K562 (cell line): ENCODE measurements around the gene ESAM. TPM values are rescaled to one million over a fixed set of nuclear protein-coding genes. Genes with fewer than 3 reads are reported as not detected.

Experiments used
- ATAC-seq: fragments of 200-7000 bp; cut with Tn5 transposase; 3 replicates; pipeline ENCODE4 v1.9.1; 2020; ENCODE audit warnings: moderate library complexity
- BruUV-seq: library from RNA; stranded (reverse); fragments of 400-500 nt; replicated peaks from 2 replicates; lab custom pipeline; 2021; lab: Mats Ljungman, UMichigan
- CTCF ChIA-PET: fragments of 300-600 bp; formaldehyde crosslinking; extraction: SDS; loops from one replicate; lab custom pipeline; 2021; ENCODE audit warnings: low intra/inter-chr PET ratio; lab: Yijun Ruan, JAX
- POLR2A ChIA-PET: fragments of 300-600, 350-650 bp; sonication (Branson Sonifier 250); formaldehyde crosslinking; extraction: SDS; loops from one replicate; lab custom pipeline; 2021; ENCODE audit warnings: antibody characterized with exemption, inconsistent platforms; lab: Yijun Ruan, JAX
- DNase-seq, 4 experiments: peaks; one replicate each; pipeline versions ENCODE4 v3.0.0 to v3.0.0-alpha.2; 2011 to 2018; ENCODE audit warnings: low spot score in 3 of 4, mixed read lengths in 3 of 4; ENCODE audit errors: extremely low read depth in 1 of 4
- FAIRE-seq: peaks from 2 replicates; lab custom pipeline; 2011; peaks lifted over from hg19 to GRCh38; lab: Jason Lieb, UNC
- H2AFZ ChIP-seq: 2 replicates; pipeline ENCODE4 v1.6.0; 2011; ENCODE audit warnings: low read depth, low read length, control low read depth, inconsistent platforms
- H3K27ac ChIP-seq: fragments of 200-600 bp; 3 replicates; pipeline ENCODE4 v1.8.0; 2011; ENCODE audit warnings: low read depth, mild to moderate bottlenecking, control low read depth, inconsistent platforms, low read length, moderate library complexity, mixed read lengths; ENCODE audit errors: extremely low read depth
- H3K27me3 ChIP-seq, 2 experiments: fragments of 300-600 bp in 1 of 2; 2 replicates in 1 of 2; 3 replicates in 1 of 2; pipeline versions ENCODE4 v1.6.0 to v1.8.0; 2011; ENCODE audit warnings: inconsistent platforms in 2 of 2, low read length in 2 of 2, mild to moderate bottlenecking in 1 of 2, mixed read lengths in 1 of 2, moderate library complexity in 1 of 2; ENCODE audit not compliant: control insufficient read depth in 2 of 2, insufficient read depth in 2 of 2
- H3K36me3 ChIP-seq: fragments of 300-600 bp; 3 replicates; pipeline ENCODE4 v1.8.0; 2011; ENCODE audit warnings: mild to moderate bottlenecking, low read length, inconsistent platforms; ENCODE audit not compliant: control insufficient read depth, insufficient read depth
- H3K4me1 ChIP-seq, 2 experiments: fragments of 200-600 bp in 1 of 2; replicated peaks in 1 of 2; 2 replicates in 1 of 2; 3 replicates in 1 of 2; pipeline versions ENCODE4 v1.5.1 to v1.8.0; 2011; ENCODE audit warnings: inconsistent platforms in 2 of 2, low read length in 2 of 2, mild to moderate bottlenecking in 1 of 2, mixed read lengths in 1 of 2, moderate library complexity in 1 of 2; ENCODE audit not compliant: control insufficient read depth in 2 of 2, insufficient read depth in 2 of 2
- H3K4me2 ChIP-seq: 2 replicates; pipeline ENCODE4 v1.6.1; 2011; ENCODE audit warnings: low read length, control low read depth, inconsistent platforms, mixed read lengths; ENCODE audit not compliant: insufficient read depth
- H3K4me3 ChIP-seq: fragments of 200-600 bp; sonication (generic), shearing (Covaris generic); 2 replicates; pipeline ENCODE4 v1.5.1; 2016; ENCODE audit warnings: control low read depth, inconsistent platforms
- H3K79me2 ChIP-seq: fragments of 200-600 bp; 3 replicates; pipeline ENCODE4 v1.8.0; 2011; ENCODE audit warnings: low read length, inconsistent platforms; ENCODE audit not compliant: control insufficient read depth, insufficient read depth
- H3K9ac ChIP-seq, 2 experiments: 2 replicates each; pipeline versions ENCODE4 v1.6.0 to v1.6.1; 2011; ENCODE audit warnings: low read depth in 2 of 2, low read length in 2 of 2, control low read depth in 1 of 2, inconsistent platforms in 1 of 2, mild to moderate bottlenecking in 1 of 2, mixed read lengths in 1 of 2; ENCODE audit not compliant: insufficient read depth in 1 of 2
- H3K9me1 ChIP-seq: one replicate; pipeline ENCODE4 v1.6.0; 2011; ENCODE audit warnings: inconsistent platforms, mild to moderate bottlenecking, low read length, moderate library complexity; ENCODE audit not compliant: control insufficient read depth, insufficient read depth
- H3K9me3 ChIP-seq: replicated peaks from 2 replicates; pipeline ENCODE4 v1.5.1; 2011; ENCODE audit warnings: low read depth, low read length, inconsistent platforms; ENCODE audit not compliant: control insufficient read depth, insufficient read depth
- H4K20me1 ChIP-seq: replicated peaks from 2 replicates; pipeline ENCODE4 v1.6.1; 2011; ENCODE audit warnings: low read length, inconsistent platforms, mixed read lengths; ENCODE audit not compliant: control insufficient read depth, insufficient read depth
- ATF2 ChIP-seq: sonication (generic); formaldehyde crosslinking; IDR thresholded peaks from 2 replicates; pipeline ENCODE4 v1.8.1; 2022; ENCODE audit warnings: missing genetic modification reagents
- CHD1 ChIP-seq: fragments of 200-600 bp; sonication (generic); IDR thresholded peaks from one replicate; pipeline ENCODE4 v1.6.1; 2012; ENCODE audit warnings: mild to moderate bottlenecking, moderate library complexity, low read length, inconsistent platforms
- ETV1 ChIP-seq: fragments of 450-650 bp; conservative IDR thresholded peaks from 2 replicates; pipeline ENCODE4 v1.6.1; 2016; ENCODE audit warnings: missing genetic modification characterization, control low read depth, low read depth, missing compliant biosample characterization
- MED1 ChIP-seq: sonication (generic); formaldehyde crosslinking; IDR thresholded peaks from 2 replicates; pipeline ENCODE4 v1.8.1; 2023; ENCODE audit warnings: missing genetic modification reagents, borderline replicate concordance
- NR2F6 ChIP-seq: fragments of 450-650 bp; formaldehyde crosslinking; IDR thresholded peaks from 2 replicates; pipeline ENCODE4 v1.4.0; 2020; ENCODE audit warnings: mild to moderate bottlenecking
- NUFIP1 ChIP-seq: fragments of 450-650 bp; IDR thresholded peaks from 2 replicates; pipeline ENCODE4 v1.6.1; 2018; ENCODE audit not compliant: partially characterized antibody
- RB1 ChIP-seq: fragments of 450-650 bp; IDR thresholded peaks from 2 replicates; pipeline ENCODE4 v1.6.1; 2017; ENCODE audit warnings: low read depth, mild to moderate bottlenecking
- SMAD2 ChIP-seq: fragments of 150-350 bp; IDR thresholded peaks from 2 replicates; pipeline ENCODE4 v1.6.1; 2014; ENCODE audit warnings: low read depth, mild to moderate bottlenecking, low read length
- WHSC1 ChIP-seq: IDR thresholded peaks from one replicate; pipeline ENCODE4 v1.6.1; 2012; ENCODE audit warnings: low read length, control low read depth, inconsistent platforms
- YBX1 ChIP-seq: fragments of 450-650 bp; IDR thresholded peaks from 2 replicates; pipeline ENCODE4 v1.7.1; 2016; ENCODE audit warnings: mild to moderate bottlenecking
- ZEB2 ChIP-seq: fragments of 450-650 bp; IDR thresholded peaks from 2 replicates; pipeline ENCODE4 v1.6.1; 2016
- ZFX ChIP-seq: sonication (generic); formaldehyde crosslinking; IDR thresholded peaks from 2 replicates; pipeline ENCODE4 v1.8.0; 2022; ENCODE audit warnings: mild to moderate bottlenecking, missing genetic modification reagents, moderate library complexity
- ZNF780A ChIP-seq: fragments of 250-450 bp; sonication (Bioruptor Pico); IDR thresholded peaks from 2 replicates; pipeline ENCODE4 v1.5.0; 2021; ENCODE audit warnings: mild to moderate bottlenecking
- WGBS: fragments of 100-300 bp; shearing (Covaris generic); methylation state at CpG from one replicate; pipeline ENCODE4 v1.1.6; 2016; ENCODE audit warnings: low coverage, mixed read lengths; ENCODE audit not compliant: insufficient coverage; ENCODE audit errors: missing lambda C conversion rate; 5-methylcytosine and 5-hydroxymethylcytosine counted together
- in situ Hi-C: fragments of 300-500 bp; cut with MboI; formaldehyde crosslinking; loops from 4 replicates; pipeline ENCODE4 v1.15.0; 2018; ENCODE audit warnings: inconsistent platforms, mixed read lengths
- intact Hi-C: fragments of 100-400 bp; cut with micrococcal nuclease; formaldehyde crosslinking; loops from 2 replicates; pipeline ENCODE4 v1.14.2; 2022
- polyA plus RNA-seq, 8 experiments: library from polyadenylated mRNA; depleted of rRNA in 4 of 8; stranded (reverse) in 5 of 8; unstranded in 3 of 8; fragments of >200 nt; fragmentation: Nextera tagmentation in 2 of 8; fragmentation: Illumina TruSeq in 1 of 8; extraction: Ambion mirVana in 2 of 8; extraction: Trizol in 1 of 8; gene quantifications; 2 replicates each; pipeline versions ENCODE4 v1.2.1 to v1.2.3, GENCODE V29; 2011 to 2014; ENCODE audit warnings: inconsistent platforms in 1 of 8, missing spikeins in 1 of 8
- total RNA-seq, 7 experiments: library from RNA; depleted of rRNA in 6 of 7; stranded (reverse); fragments of >200 nt in 6 of 7; fragmentation: Illumina TruSeq in 2 of 7; extraction: Trizol in 2 of 7; gene quantifications; 2 replicates each; pipeline versions ENCODE4 v1.2.1 to v1.2.3, GENCODE V29; 2011 to 2021; ENCODE audit warnings: low replicate concordance in 1 of 7
- TF ChIP-seq, protein P1 (sequence below): sonication (generic); IDR thresholded peaks from 2 replicates; pipeline ENCODE4 v1.6.1; 2016

ESAM gene
- total and polyA plus RNA-seq, 9 of the 15 experiments (the other 6 are each of a cell fraction or from before 2014, with no cell fraction given) = 0.06 to 1.5 (median 0.22) TPM

DNA sequence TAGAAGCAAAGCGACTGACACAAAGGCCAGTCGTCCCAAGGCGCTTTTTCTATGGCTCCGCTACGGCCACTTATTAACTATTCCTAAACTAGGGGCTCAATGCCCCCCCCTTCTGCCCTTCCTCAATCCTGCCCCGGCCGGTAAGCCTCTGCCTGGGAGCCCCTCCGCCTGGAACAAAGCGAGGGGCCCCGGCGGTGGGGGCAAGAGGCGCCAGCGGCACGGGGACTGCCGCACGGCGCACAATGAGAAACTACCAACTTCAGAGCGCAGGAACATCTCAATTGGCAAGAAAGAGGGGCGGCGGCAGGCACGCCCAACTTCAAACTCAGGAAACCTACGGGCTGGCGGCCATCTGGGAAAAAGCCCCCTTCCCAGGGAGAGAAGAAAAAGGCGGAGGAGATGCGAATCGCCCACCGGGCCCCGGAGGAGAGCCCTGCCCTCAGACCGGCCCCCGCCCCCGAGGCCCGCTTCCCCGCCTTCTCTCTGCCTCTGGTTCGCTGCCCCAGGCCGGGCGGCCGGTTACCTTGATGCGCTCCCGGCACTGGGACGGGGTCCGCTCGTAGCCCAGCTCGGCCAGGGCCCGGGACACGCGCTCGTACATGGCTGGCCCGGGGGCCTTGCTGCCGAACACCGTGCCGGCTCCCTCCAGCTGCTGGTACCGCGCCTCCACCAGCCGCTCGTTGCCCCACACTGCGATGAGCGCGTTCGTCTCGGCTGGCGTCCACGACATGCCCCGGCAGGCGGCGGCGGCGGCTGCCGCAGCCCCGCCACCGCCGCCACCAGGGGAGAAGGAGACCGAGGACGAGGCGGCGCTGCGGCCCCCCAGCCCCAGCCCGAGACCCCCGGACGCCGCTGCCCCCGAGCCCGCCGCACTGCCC, 37.5 kb upstream of the ESAM start (continued):
- no peak for TF ChIP-seq ATF2
- no peak for TF ChIP-seq YBX1
- no peak for TF ChIP-seq WHSC1
- no peak for TF ChIP-seq ZEB2

GRCh38 chr11:124798991-124799347, 36.9 kb upstream of the ESAM start:
- BruUV-seq = no TSS peak
- ATAC-seq (no peak), FAIRE-seq (peak; percentile 66), DNase-seq (peak in 1 of 4 experiments; percentile 26)
- Histone ChIP-seq H3K9ac (peak overlapping the region; percentile 63 to 94; a peak in 3 of 4 replicates), H3K27ac (no peak overlapping the region), H3K9me1 (no peaks in the 10 kb centered on the region), H3K4me1 (peaks cover 7 to 22% of the 10 kb centered on the region in 2 experiments; a peak in 3 of 5 replicates), H2AFZ (peak overlapping the region; percentile 34; the same call in 1 of the 2 replicates), H3K4me2 (peak overlapping the region; percentile 83), H3K9me3 (no peaks in the 10 kb centered on the region), H3K4me3 (peak overlapping the region; percentile 93), H3K79me2 (peaks cover 20% of the 10 kb centered on the region), H3K36me3 (no peaks in the 10 kb centered on the region), H4K20me1 (no peaks in the 10 kb centered on the region), H3K27me3 (peaks cover 2 to 7% of the 10 kb centered on the region in 2 experiments; a peak in 3 of 5 replicates)
- ChIA-PET CTCF (no interaction called here), POLR2A (interaction anchor here (0.6 to 1.7 kb wide), 11 partner anchors 9 to 279 kb away, joined by 3 to 6 read pairs (median 4); no protein-coding TSS in a partner anchor)
- intact Hi-C loops (loop anchor here (2.0 kb wide), 1 partner anchor 38 kb away; no protein-coding TSS in a partner anchor), in situ Hi-C loops (no loop called here)
- TF ChIP-seq MED1 (CRISPR knock-in tag) (no peak), SMAD2 (no peak), NR2F6 (CRISPR knock-in tag) (no peak), NUFIP1 (no peak), RB1 (no peak), ETV1 (tag) (0 out of 2 replicates have a peak, but pooled peaks have one; percentile 24), CHD1 (no peak), ZNF780A (CRISPR knock-in tag) (no peak), ZFX (no peak)
- TF ChIP-seq, protein P1, sequence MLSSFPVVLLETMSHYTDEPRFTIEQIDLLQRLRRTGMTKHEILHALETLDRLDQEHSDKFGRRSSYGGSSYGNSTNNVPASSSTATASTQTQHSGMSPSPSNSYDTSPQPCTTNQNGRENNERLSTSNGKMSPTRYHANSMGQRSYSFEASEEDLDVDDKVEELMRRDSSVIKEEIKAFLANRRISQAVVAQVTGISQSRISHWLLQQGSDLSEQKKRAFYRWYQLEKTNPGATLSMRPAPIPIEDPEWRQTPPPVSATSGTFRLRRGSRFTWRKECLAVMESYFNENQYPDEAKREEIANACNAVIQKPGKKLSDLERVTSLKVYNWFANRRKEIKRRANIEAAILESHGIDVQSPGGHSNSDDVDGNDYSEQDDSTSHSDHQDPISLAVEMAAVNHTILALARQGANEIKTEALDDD = peak; percentile 25; the same call in 1 of the 2 replicates
- WGBS = 13% methylated on average over 6 of the region's 8 CpGs
